Prostate gland (tissue), 2 donors: ENCODE data around the gene CTNNA3. TPM values are rescaled to one million over a fixed set of nuclear protein-coding genes. Genes with fewer than 3 reads are reported as not detected.
"Not testable (repeated sequence)": the region's sequence is repeated elsewhere in the genome, so short reads cannot be mapped to it uniquely, and the experiment has no call there.

Source experiments
- DNase-seq: peaks from one replicate; pipeline ENCODE4 v3.0.0-alpha.2; 2019; ENCODE audit warnings: low spot score
- H3K27ac ChIP-seq, 2 donors: fragments of 200-600 bp; sonication (generic); 2 replicates each; pipeline ENCODE4 v1.5.1; 2017 to 2019
- H3K27me3 ChIP-seq: fragments of 200-600 bp; sonication (generic); replicated peaks from 2 replicates; pipeline ENCODE4 v1.5.1; 2019; ENCODE audit not compliant: insufficient read depth
- H3K36me3 ChIP-seq, 2 donors: fragments of 200-600 bp; sonication (generic); 1 replicate in 1 of 2; 2 replicates in 1 of 2; pipeline versions ENCODE4 v1.5.1 to v1.8.1; 2017 to 2019
- H3K4me1 ChIP-seq: fragments of 200-600 bp; sonication (generic); replicated peaks from 2 replicates; pipeline ENCODE4 v1.5.1; 2019
- H3K4me3 ChIP-seq, 2 donors: fragments of 200-600 bp; sonication (generic); 2 replicates each; pipeline ENCODE4 v1.5.1; 2017 to 2019
- H3K9me3 ChIP-seq: fragments of 200-600 bp; sonication (generic); 2 replicates; pipeline ENCODE4 v1.5.1; 2017
- POLR2A ChIP-seq: fragments of 450-650 bp; IDR thresholded peaks from one replicate; pipeline ENCODE4 v1.6.1; 2016; ENCODE audit warnings: antibody characterized with exemption, mild to moderate bottlenecking
- POLR2AphosphoS5 ChIP-seq: sonication (generic); formaldehyde crosslinking; IDR thresholded peaks from one replicate; pipeline ENCODE4 v1.6.1; 2017; ENCODE audit warnings: antibody characterized with exemption
- WGBS: methylation state at CpG from one replicate; pipeline ENCODE4 v1.1.5; 2018; 5-methylcytosine and 5-hydroxymethylcytosine counted together
- intact Hi-C: fragments of 100-400 bp; cut with DNase I; formaldehyde crosslinking; loops from one replicate; pipeline ENCODE4 v1.14.2; 2022
- total RNA-seq, 2 donors: library from RNA; depleted of rRNA; stranded (reverse); fragments of >200 nt; gene quantifications; one replicate each; pipeline ENCODE4 v1.1.0, GENCODE V29; 2016
- TF ChIP-seq, protein P1 (sequence below), 4 experiments: fragments of 200-600 bp in 2 of 4; fragments of 450-650 bp in 2 of 4; sonication (generic) in 2 of 4; IDR thresholded peaks; 1 replicate in 3 of 4; 2 replicates in 1 of 4; pipeline ENCODE4 v1.5.1; 2016 to 2019; ENCODE audit warnings: antibody characterized with exemption in 4 of 4, mild to moderate bottlenecking in 2 of 4, moderate library complexity in 2 of 4

The CTNNA3 gene
- total RNA-seq, 2 donors from 2014 or later = 0.27 to 7.2 TPM

DNA sequence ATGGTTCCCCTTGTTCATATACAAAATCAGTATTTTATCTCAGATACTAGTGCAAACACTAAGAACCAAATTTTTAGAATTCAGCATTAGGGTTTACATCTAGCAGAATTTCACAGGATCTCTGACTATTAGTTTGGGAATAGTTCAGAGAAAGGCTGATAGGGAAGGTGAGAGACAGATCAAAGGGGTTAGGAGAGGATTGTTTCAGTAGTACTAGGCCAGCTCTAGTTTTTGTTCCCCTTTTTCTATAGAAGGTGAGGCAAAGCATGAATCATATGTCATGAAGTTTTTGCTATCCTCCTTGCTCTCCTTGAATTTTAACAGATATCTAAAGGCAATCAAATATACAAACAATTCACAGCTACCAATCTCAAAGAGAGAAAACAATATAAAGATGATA, 26.1 kb upstream of the CTNNA3 start:
- no peaks in the 10 kb centered on the region for H3K36me3 ChIP-seq
- DNase-seq = no peak
- TF ChIP-seq, protein P1, sequence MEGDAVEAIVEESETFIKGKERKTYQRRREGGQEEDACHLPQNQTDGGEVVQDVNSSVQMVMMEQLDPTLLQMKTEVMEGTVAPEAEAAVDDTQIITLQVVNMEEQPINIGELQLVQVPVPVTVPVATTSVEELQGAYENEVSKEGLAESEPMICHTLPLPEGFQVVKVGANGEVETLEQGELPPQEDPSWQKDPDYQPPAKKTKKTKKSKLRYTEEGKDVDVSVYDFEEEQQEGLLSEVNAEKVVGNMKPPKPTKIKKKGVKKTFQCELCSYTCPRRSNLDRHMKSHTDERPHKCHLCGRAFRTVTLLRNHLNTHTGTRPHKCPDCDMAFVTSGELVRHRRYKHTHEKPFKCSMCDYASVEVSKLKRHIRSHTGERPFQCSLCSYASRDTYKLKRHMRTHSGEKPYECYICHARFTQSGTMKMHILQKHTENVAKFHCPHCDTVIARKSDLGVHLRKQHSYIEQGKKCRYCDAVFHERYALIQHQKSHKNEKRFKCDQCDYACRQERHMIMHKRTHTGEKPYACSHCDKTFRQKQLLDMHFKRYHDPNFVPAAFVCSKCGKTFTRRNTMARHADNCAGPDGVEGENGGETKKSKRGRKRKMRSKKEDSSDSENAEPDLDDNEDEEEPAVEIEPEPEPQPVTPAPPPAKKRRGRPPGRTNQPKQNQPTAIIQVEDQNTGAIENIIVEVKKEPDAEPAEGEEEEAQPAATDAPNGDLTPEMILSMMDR (IDR thresholded peaks at IDR 0.05) = no peak
- TF ChIP-seq POLR2A (no peak), POLR2AphosphoS5 (no peak)
- no peak overlapping the region for H3K4me3 ChIP-seq
- no peaks in the 10 kb centered on the region for H3K4me1 ChIP-seq
- H3K27me3 ChIP-seq = no peaks in the 10 kb centered on the region
- no peaks in the 10 kb centered on the region for H3K9me3 ChIP-seq
- H3K27ac ChIP-seq = no peak overlapping the region
- intact Hi-C loops = no loop called here

DNA sequence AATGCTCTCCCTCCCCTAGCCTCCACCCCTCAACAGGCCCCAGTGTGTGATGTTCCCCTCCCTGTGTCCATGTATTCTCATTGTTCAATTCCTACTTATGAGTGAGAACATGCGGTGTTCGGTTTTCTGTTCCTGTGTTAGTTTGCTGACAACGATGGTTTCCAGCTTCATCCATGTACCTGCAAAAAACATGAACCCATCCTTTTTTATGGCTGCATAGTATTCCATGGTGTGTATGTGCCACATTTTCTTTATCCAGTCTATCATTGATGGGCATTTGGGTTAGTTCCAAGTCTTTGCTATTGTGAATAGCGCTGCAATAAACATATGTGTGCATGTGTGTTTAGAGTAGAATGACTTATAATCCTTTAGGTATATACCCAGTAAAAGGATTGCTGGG, 20.5 kb upstream of the CTNNA3 start:
- H3K27me3 ChIP-seq, H3K27ac ChIP-seq, H3K36me3 ChIP-seq, H3K9me3 ChIP-seq, DNase-seq, intact Hi-C loops, H3K4me3 ChIP-seq, H3K4me1 ChIP-seq: not testable (repeated sequence)
- WGBS = 98% methylated on average over 4 of the region's 4 CpGs

DNA sequence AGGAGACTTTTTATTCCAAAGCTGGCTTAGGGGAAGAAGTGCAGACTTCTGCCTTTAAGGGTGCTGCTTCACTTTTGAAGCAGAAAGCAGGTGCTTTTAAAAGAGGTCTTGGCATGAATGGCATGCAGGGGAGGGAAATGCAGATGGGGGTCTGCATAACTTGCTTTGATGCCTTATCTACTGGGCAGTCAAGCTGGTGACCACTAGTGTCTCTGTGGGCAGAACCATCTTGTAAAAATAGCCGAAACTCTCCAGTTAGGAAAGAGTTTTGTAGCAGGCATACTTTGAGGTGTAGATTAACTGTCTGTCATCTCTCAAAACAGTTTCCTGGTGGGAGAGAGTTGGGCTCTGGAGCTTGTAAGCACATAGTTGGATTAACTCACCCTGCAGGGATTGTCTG, 9.9 kb upstream of the CTNNA3 start:
- Histone ChIP-seq H3K9me3 (no peaks in the 10 kb centered on the region), H3K4me3 (no peak overlapping the region)

DNA sequence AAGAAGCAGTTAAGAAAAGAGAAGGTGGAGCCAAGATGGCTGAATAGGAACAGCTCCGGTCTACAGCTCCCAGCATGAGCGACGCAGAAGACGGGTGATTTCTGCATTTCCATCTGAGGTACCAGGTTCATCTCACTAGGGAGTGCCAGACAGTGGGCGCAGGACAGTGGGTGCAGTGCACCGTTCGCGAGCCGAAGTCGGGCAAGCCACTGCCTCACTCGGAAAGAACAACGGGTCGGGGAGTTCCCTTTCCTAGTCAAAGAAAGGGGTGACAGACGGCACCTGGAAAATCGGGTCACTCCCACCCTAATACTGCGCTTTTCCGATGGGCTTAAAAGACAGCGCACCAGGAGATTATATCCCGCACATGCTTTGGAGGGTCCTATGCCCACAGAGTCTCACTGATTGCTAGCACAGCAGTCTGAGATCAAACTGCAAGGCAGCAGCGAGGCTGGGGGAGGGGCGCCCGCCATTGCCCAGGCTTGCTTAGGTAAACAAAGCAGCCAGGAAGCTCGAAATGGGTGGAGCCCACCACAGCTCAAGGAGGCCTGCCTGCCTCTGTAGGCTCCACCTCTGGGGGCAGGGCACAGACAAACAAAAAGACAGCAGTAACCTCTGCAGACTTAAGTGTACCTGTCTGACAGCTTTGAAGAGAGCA, 3.7 kb upstream of the CTNNA3 start:
- H3K36me3 ChIP-seq, H3K4me3 ChIP-seq, H3K27me3 ChIP-seq, H3K27ac ChIP-seq, H3K4me1 ChIP-seq, H3K9me3 ChIP-seq, intact Hi-C loops, DNase-seq: not testable (repeated sequence)
- WGBS = 91% methylated on average over 23 of the region's 23 CpGs

More for the DNA sequence above, 9.9 kb upstream of the CTNNA3 start:
- WGBS = 42% methylated on average over 1 of the region's 1 CpG
- no peaks in the 10 kb centered on the region for H3K4me1 ChIP-seq
- H3K36me3 ChIP-seq = no peaks in the 10 kb centered on the region
- no peak overlapping the region for H3K27ac ChIP-seq
- TF ChIP-seq, protein P1 (IDR thresholded peaks at IDR 0.05) = no peak
- no peak for TF ChIP-seq POLR2AphosphoS5
- TF ChIP-seq POLR2A = no peak
- H3K27me3 ChIP-seq = no peaks in the 10 kb centered on the region
- DNase-seq = no peak
- intact Hi-C loops = no loop called here

DNA sequence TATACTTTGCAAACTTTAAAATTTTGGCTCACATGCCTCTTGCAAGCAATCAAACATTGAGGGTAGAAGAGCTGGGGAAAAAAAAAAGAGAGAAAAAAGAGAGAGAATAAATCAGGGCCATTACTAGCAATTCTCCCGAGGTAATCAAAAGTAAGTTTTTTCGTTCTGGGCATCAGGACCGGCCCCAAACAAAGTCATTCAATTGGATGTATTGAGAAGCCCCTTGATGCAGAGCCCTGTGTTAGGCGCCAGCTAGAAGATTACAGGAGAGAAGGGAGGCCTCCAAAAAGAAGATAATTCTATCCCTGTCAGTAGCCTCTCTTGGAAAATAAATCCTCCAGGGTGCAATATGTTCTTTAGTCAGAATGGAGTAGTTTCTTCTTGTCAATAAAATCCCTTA, 2.2 kb upstream of the CTNNA3 start:
- Histone ChIP-seq H3K4me1 (no peaks in the 10 kb centered on the region), H3K9me3 (no peaks in the 10 kb centered on the region), H3K36me3 (no peaks in the 10 kb centered on the region), H3K4me3 (no peak overlapping the region), H3K27ac (no peak overlapping the region), H3K27me3 (no peaks in the 10 kb centered on the region)
- intact Hi-C loops = no loop called here
- no peak for DNase-seq
- no peak for TF ChIP-seq POLR2A
- TF ChIP-seq, protein P1 (IDR thresholded peaks at IDR 0.05) = no peak
- no peak for TF ChIP-seq POLR2AphosphoS5
- 39% methylated on average over 4 of the region's 4 CpGs for WGBS

DNA sequence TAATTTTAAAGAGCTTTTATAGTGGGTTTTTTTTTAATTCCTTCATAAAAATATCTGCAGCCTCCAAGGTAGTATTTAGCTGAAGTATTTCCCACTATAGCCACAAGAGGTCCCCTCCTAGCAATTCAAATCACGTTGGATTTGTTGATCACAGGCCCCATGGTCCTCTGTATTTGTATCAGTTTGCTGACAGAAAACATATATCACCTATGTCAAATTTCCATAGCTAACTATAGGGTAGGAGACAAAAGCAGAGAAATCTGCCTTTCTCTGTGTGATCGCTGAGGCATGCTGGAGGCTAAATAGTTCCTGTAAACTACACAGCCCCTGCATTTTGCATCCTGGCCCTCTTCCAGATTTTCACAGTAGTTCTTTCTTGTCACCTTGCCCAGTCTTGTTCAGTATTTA, 1.7 kb upstream of the CTNNA3 start:
- 3% methylated on average over 2 of the region's 2 CpGs for whole genome bisulfite sequencing
- intact Hi-C loops = loop anchor here (2.0 kb wide), 1 partner anchor 83 kb away; no protein-coding TSS in a partner anchor
- no peaks in the 10 kb centered on the region for H3K9me3 ChIP-seq
- peak; percentile 25 for DNase-seq
- TF ChIP-seq POLR2A (no peak), POLR2AphosphoS5 (peak; percentile 7)
- TF ChIP-seq, protein P1 (IDR thresholded peaks at IDR 0.05) = peak in 3 of 4 experiments; percentile 54 to 59 (median 56)
- H3K4me1 ChIP-seq = no peaks in the 10 kb centered on the region
- no peak overlapping the region for H3K27ac ChIP-seq
- no peaks in the 10 kb centered on the region for H3K36me3 ChIP-seq
- H3K27me3 ChIP-seq = no peaks in the 10 kb centered on the region
- no peak overlapping the region for H3K4me3 ChIP-seq
